ENCODE measurements around the gene ACTR3C. TPM values are rescaled to one million over a fixed set of nuclear protein-coding genes. Genes with fewer than 3 reads are reported as not detected.

The ACTR3C gene
- total and polyA plus RNA-seq, 2 donors (not counting 1 experiment from before 2014, with no cell fraction given), result 0.09 to 0.50 TPM

DNA sequence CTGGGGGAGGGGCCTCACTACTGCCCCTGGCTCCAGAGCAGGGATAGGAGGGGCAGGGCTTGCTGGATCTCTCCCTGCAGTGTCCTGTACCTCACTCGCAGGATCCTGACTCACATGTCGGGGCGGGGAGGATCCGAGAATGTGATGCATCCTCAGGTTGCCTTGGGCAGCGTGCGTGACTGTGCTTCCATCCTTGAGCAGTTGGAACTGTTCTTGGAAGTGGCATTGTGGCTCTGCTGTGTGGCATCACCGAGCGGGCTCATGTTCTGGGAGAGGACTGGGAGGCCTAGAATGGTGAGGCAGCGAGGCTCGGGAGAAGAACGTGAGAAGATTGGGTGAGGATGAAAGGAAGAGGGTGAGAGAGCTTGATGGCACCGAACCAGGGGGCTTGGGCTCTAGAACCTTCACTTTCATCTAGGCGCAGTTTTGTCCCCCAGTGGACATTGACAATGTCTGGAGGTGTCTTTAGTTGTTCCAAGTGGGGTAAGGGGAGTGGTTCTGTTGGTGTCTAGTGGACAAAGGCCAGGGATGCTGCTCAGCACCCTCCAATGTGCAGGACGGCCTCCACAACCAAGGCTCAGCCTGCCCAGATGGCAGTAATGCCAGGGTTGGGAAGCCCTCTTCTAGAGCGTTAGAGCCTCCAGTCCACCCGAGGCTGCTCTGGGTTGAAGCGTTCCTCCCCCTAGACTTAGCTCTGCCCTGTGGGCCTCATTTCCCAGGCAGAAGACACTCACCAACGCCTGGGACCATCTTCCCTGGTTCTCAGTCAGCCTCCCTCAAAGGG is 9.7 kb upstream of the ACTR3C start:
- Histone ChIP-seq H3K9me3 (ENCODE audit: control insufficient read depth, insufficient read depth, low read depth, low read length) (no peaks in the 10 kb centered on the region), H3K27ac (ENCODE audit: insufficient read depth, low read length) (no peak overlapping the region), H3K27me3 (ENCODE audit: control insufficient read depth, insufficient read depth, low read length) (no peaks in the 10 kb centered on the region), H3K36me3 (ENCODE audit: control insufficient read depth, insufficient read depth, low read length) (no peaks in the 10 kb centered on the region), H2AFZ (ENCODE audit: low read length) (no peak overlapping the region), H3K79me2 (ENCODE audit: control insufficient read depth, insufficient read depth, low read length) (no peaks in the 10 kb centered on the region), H3K4me1 (ENCODE audit: control insufficient read depth, extremely low read depth, insufficient read depth, low read length) (peaks cover 7% of the 10 kb centered on the region), H4K20me1 (ENCODE audit: control insufficient read depth, extremely low read depth, insufficient read depth, low read length) (no peaks in the 10 kb centered on the region), H3K9ac (ENCODE audit: insufficient read depth, low read length) (no peak overlapping the region), H3K4me3 (replicated peaks in 1 of 4; ENCODE audit: control extremely low read depth in 1 of 4, insufficient read depth in 1 of 4, low read depth in 3 of 4, low read length in 4 of 4) (no peak overlapping the region), H3K4me2 (ENCODE audit: extremely low read depth, insufficient read depth, low read length) (no peak overlapping the region)
- no peak for TF ChIP-seq EZH2 (IDR thresholded peaks at IDR 0.05; ENCODE audit: low read length, missing control alignments)
- TF ChIP-seq, protein P1, sequence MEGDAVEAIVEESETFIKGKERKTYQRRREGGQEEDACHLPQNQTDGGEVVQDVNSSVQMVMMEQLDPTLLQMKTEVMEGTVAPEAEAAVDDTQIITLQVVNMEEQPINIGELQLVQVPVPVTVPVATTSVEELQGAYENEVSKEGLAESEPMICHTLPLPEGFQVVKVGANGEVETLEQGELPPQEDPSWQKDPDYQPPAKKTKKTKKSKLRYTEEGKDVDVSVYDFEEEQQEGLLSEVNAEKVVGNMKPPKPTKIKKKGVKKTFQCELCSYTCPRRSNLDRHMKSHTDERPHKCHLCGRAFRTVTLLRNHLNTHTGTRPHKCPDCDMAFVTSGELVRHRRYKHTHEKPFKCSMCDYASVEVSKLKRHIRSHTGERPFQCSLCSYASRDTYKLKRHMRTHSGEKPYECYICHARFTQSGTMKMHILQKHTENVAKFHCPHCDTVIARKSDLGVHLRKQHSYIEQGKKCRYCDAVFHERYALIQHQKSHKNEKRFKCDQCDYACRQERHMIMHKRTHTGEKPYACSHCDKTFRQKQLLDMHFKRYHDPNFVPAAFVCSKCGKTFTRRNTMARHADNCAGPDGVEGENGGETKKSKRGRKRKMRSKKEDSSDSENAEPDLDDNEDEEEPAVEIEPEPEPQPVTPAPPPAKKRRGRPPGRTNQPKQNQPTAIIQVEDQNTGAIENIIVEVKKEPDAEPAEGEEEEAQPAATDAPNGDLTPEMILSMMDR (conservative IDR thresholded peaks at IDR 0.05 in 1 of 2, IDR thresholded peaks at IDR 0.05 in 1 of 2; ENCODE audit: low read depth in 1 of 2, low read length in 2 of 2), result no peak
- DNase-seq (ENCODE audit: low read depth in 2 of 2), result no peak

DNA sequence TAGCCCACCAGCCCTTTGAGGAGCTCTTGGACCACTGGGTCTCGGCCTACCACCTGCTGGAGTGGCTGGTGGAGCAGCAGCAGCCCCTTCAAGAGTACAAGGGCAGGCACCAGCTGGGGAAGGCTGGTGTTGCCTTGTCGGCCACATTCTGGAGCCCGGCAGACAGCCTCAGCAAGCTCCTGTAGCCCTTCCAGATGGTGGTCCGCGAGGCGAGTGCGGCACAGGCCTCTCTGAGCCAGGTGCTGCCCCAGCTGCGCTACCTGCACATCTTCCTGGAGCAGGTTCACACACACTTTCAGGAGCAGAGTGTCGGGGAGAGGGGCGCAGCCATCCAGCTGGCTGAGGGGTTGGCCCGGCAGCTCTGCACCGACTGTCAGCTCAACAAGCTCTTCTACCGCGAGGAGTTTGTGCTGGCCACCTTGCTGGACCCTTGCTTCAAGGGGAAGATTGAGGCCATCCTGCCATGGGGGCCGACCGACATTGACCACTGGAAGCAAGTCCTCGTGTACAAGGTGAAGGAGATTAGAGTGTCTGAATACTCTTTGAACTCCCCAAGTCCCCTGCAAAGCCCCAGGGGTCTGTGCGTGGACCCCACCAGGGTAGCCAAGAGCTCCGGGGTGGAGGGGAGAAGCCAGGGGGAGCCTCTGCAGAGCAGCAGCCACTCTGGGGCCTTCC is 7.0 kb upstream of the ACTR3C start:
- no peak overlapping the region for H2AFZ ChIP-seq (ENCODE audit: low read length)
- no peaks in the 10 kb centered on the region for H3K9me3 ChIP-seq (ENCODE audit: control insufficient read depth, insufficient read depth, low read depth, low read length)
- no peaks in the 10 kb centered on the region for H3K36me3 ChIP-seq (ENCODE audit: control insufficient read depth, insufficient read depth, low read length)
- peaks cover 2% of the 10 kb centered on the region for H3K4me1 ChIP-seq (ENCODE audit: control insufficient read depth, extremely low read depth, insufficient read depth, low read length)
- no peak overlapping the region for H3K4me2 ChIP-seq (ENCODE audit: extremely low read depth, insufficient read depth, low read length)
- DNase-seq (ENCODE audit: low read depth in 2 of 2), result no peak
- H3K27me3 ChIP-seq (ENCODE audit: control insufficient read depth, insufficient read depth, low read length), result no peaks in the 10 kb centered on the region
- no peaks in the 10 kb centered on the region for H3K79me2 ChIP-seq (ENCODE audit: control insufficient read depth, insufficient read depth, low read length)
- H4K20me1 ChIP-seq (ENCODE audit: control insufficient read depth, extremely low read depth, insufficient read depth, low read length), result no peaks in the 10 kb centered on the region
- TF ChIP-seq EZH2 (IDR thresholded peaks at IDR 0.05; ENCODE audit: low read length, missing control alignments), result no peak
- TF ChIP-seq, protein P1 (conservative IDR thresholded peaks at IDR 0.05 in 1 of 2, IDR thresholded peaks at IDR 0.05 in 1 of 2; ENCODE audit: low read depth in 1 of 2, low read length in 2 of 2), result no peak
- H3K9ac ChIP-seq (ENCODE audit: insufficient read depth, low read length), result no peak overlapping the region
- no peak overlapping the region for H3K4me3 ChIP-seq (replicated peaks in 1 of 4; ENCODE audit: control extremely low read depth in 1 of 4, insufficient read depth in 1 of 4, low read depth in 3 of 4, low read length in 4 of 4)
- H3K27ac ChIP-seq (ENCODE audit: insufficient read depth, low read length), result no peak overlapping the region

DNA sequence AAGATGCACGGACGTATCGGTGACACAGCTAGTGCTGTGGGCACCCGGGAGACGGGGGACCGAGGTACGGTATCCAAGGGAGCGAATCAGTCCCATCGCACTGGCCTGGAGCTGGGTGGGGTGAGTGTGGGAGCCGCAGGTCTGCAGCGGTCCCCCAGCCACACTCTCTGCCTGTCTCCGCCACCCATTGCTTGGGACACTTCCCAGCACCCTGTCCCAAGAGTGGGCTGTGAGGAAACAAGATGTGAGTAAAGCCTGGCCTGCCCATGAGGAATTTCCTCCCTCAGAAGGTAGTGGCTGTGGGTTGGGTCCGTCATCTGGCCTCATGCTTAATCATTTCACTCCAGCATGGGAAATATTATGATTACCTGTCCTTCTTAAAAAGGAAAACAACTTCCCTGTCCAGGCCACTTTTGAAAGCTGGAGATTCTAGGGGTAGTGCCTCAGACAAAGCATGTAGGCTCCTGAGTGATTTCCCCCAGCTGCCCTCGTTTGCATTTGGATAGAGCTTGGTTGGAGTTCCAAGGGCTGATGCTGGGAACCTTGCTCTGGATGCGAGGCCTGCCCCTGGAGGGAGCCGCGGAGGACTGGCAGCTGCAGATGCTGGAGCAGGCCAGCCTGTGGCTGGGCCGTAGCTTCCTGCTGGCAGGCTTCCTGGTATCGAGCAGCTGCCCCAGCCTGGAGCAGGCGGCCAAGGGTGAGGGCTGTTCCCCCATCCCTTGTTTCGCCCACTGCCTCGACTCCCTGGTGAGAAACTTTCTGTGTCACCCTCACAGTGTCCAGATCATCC is 6.2 kb upstream of the ACTR3C start:
- Histone ChIP-seq H3K27ac (ENCODE audit: insufficient read depth, low read length) (no peak overlapping the region), H3K4me3 (replicated peaks in 1 of 4; ENCODE audit: control extremely low read depth in 1 of 4, insufficient read depth in 1 of 4, low read depth in 3 of 4, low read length in 4 of 4) (no peak overlapping the region), H3K9me3 (ENCODE audit: control insufficient read depth, insufficient read depth, low read depth, low read length) (no peaks in the 10 kb centered on the region), H3K4me2 (ENCODE audit: extremely low read depth, insufficient read depth, low read length) (no peak overlapping the region), H3K79me2 (ENCODE audit: control insufficient read depth, insufficient read depth, low read length) (no peaks in the 10 kb centered on the region), H3K36me3 (ENCODE audit: control insufficient read depth, insufficient read depth, low read length) (no peaks in the 10 kb centered on the region), H4K20me1 (ENCODE audit: control insufficient read depth, extremely low read depth, insufficient read depth, low read length) (no peaks in the 10 kb centered on the region), H3K9ac (ENCODE audit: insufficient read depth, low read length) (no peak overlapping the region), H2AFZ (ENCODE audit: low read length) (no peak overlapping the region), H3K4me1 (ENCODE audit: control insufficient read depth, extremely low read depth, insufficient read depth, low read length) (no peaks in the 10 kb centered on the region), H3K27me3 (ENCODE audit: control insufficient read depth, insufficient read depth, low read length) (no peaks in the 10 kb centered on the region)
- no peak for DNase-seq (ENCODE audit: low read depth in 2 of 2)
- TF ChIP-seq, protein P1 (conservative IDR thresholded peaks at IDR 0.05 in 1 of 2, IDR thresholded peaks at IDR 0.05 in 1 of 2; ENCODE audit: low read depth in 1 of 2, low read length in 2 of 2), result no peak
- no peak for TF ChIP-seq EZH2 (IDR thresholded peaks at IDR 0.05; ENCODE audit: low read length, missing control alignments)

Measured in fibroblast of lung (primary cell).